ENCODE measurements around the gene NUMB. TPM values are rescaled to one million over a fixed set of nuclear protein-coding genes. Genes with fewer than 3 reads are reported as not detected.
A peak's percentile ranks its signal among the peaks of the same experiment; 100 is the strongest.
"Not testable (repeated sequence)": the region's sequence is repeated elsewhere in the genome, so short reads cannot be mapped to it uniquely, and the experiment has no call there.

The NUMB gene
- total and polyA plus RNA-seq, 2 donors (not counting 3 experiments of a cell fraction or from before 2014, with no cell fraction given) = 128 to 164 TPM

DNA sequence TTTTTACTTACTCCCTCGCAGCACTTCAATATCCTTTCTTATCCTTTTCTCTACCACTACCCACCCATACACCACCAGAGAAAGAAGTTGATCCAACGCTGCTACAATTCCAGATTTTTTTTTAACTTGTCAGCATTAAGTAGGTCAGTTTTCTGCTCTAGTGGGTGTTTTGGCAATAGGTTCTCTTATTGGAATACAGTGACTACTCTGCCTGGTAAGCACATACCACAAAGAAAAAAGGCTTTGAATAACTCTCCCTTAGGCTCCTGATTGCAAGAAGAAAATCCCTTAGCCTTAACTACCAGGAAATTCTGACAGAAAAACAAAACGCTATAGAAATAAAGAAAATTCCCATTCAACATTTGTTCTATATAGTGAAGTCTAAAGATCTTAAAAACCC is 72.0 kb downstream of the NUMB start:
- Histone ChIP-seq H3K79me2 (ENCODE audit: control insufficient read depth, insufficient read depth, low read length) (peaks cover 36% of the 10 kb centered on the region), H3K27me3 (ENCODE audit: control insufficient read depth in 2 of 2, insufficient read depth in 2 of 2, low read length in 2 of 2) (no peaks in the 10 kb centered on the region), H3K9me1 (replicated peaks; ENCODE audit: control insufficient read depth, extremely low read depth, insufficient read depth, low read length) (no peaks in the 10 kb centered on the region), H2AFZ (ENCODE audit: low read depth, low read length) (no peak overlapping the region), H3K36me3 (ENCODE audit: control insufficient read depth in 2 of 2, extremely low read depth in 1 of 2, insufficient read depth in 2 of 2, low read length in 2 of 2) (no peaks in the 10 kb centered on the region), H3K9ac (replicated peaks; ENCODE audit: extremely low read depth, insufficient read depth, low read length) (no peak overlapping the region), H3K4me1 (ENCODE audit: control insufficient read depth, extremely low read depth, insufficient read depth, low read length) (no peaks in the 10 kb centered on the region), H3K27ac (ENCODE audit: insufficient read depth, low read depth, low read length) (no peak overlapping the region), H3K4me3 (replicated peaks in 1 of 3; ENCODE audit: insufficient read depth in 1 of 3, low read depth in 1 of 3, low read length in 3 of 3) (no peak overlapping the region), H3K4me2 (ENCODE audit: insufficient read depth, low read length) (no peak overlapping the region), H4K20me1 (replicated peaks; ENCODE audit: control insufficient read depth, extremely low read depth, insufficient read depth, low read length) (no peaks in the 10 kb centered on the region), H3K9me3 (replicated peaks; ENCODE audit: control insufficient read depth, insufficient read depth, low read length) (no peaks in the 10 kb centered on the region)
- DNase-seq (ENCODE audit: low read depth, low spot score) (no peak), FAIRE-seq (no peak)
- ChIA-PET CTCF (interaction anchor here (1.3 kb wide), 1 partner anchor 68 kb away, joined by 3 read pairs; no protein-coding TSS in a partner anchor), POLR2A (interaction anchor here (0.9 kb wide), 1 partner anchor 19 kb away, joined by 4 read pairs; no protein-coding TSS in a partner anchor)
- TF ChIP-seq JUN (IDR thresholded peaks at IDR 0.05; ENCODE audit: borderline replicate concordance, insufficient read depth, insufficient read length, low read depth) (no peak), EZH2 (IDR thresholded peaks at IDR 0.05; ENCODE audit: borderline replicate concordance, low read depth, low read length, severe bottlenecking) (no peak), POLR2AphosphoS5 (IDR thresholded peaks at IDR 0.05; ENCODE audit: insufficient read depth, low read depth, low read length) (no peak), GATA2 (IDR thresholded peaks at IDR 0.05; ENCODE audit: insufficient read depth, insufficient read length, low read depth, low read length) (no peak), MYC (IDR thresholded peaks at IDR 0.05; ENCODE audit: low read depth, low read length) (no peak), POLR2A (IDR thresholded peaks at IDR 0.05; ENCODE audit: low read depth, low read length) (no peak), FOS (IDR thresholded peaks at IDR 0.05; ENCODE audit: borderline replicate concordance, insufficient read depth, low read length) (no peak)
- TF ChIP-seq, protein P1, sequence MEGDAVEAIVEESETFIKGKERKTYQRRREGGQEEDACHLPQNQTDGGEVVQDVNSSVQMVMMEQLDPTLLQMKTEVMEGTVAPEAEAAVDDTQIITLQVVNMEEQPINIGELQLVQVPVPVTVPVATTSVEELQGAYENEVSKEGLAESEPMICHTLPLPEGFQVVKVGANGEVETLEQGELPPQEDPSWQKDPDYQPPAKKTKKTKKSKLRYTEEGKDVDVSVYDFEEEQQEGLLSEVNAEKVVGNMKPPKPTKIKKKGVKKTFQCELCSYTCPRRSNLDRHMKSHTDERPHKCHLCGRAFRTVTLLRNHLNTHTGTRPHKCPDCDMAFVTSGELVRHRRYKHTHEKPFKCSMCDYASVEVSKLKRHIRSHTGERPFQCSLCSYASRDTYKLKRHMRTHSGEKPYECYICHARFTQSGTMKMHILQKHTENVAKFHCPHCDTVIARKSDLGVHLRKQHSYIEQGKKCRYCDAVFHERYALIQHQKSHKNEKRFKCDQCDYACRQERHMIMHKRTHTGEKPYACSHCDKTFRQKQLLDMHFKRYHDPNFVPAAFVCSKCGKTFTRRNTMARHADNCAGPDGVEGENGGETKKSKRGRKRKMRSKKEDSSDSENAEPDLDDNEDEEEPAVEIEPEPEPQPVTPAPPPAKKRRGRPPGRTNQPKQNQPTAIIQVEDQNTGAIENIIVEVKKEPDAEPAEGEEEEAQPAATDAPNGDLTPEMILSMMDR (IDR thresholded peaks at IDR 0.05; ENCODE audit: extremely low read depth in 1 of 2, insufficient read depth in 1 of 2, low read depth in 1 of 2, low read length in 2 of 2) = no peak
- TF ChIP-seq, protein P2, sequence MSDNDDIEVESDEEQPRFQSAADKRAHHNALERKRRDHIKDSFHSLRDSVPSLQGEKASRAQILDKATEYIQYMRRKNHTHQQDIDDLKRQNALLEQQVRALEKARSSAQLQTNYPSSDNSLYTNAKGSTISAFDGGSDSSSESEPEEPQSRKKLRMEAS (IDR thresholded peaks at IDR 0.05; ENCODE audit: insufficient read depth, insufficient read length) = no peak
- intact Hi-C loops (cut with micrococcal nuclease) (no loop called here), dilution Hi-C loops (cut with MboI; ENCODE audit: extremely low pct_ligation_motif_present, low sequenced_read_pairs) (no loop called here)
- BruUV-seq (replicated peaks) = no TSS peak

DNA sequence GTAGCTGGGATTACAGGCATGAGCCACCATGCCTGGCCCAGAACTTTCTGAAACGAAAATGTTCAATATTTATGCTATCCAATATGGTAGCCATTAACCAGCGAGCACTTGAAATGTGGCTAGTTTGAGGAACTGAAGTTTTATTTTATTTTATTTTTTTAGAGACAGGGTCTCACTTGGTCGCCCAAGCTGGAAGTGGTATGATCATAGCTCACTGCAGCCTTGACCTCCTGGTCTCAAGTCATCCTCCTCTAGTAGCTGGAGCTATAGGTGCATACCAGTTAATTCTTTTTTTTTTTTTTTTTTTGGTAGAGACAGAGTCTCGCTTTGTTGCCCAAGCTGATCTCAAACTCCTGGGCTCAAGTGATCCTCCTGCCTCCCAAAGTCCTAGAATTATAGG is 73.3 kb downstream of the NUMB start:
- H2AFZ ChIP-seq (ENCODE audit: low read depth, low read length); H3K27me3 ChIP-seq (ENCODE audit: control insufficient read depth in 2 of 2, insufficient read depth in 2 of 2, low read length in 2 of 2); H4K20me1 ChIP-seq (replicated peaks; ENCODE audit: control insufficient read depth, extremely low read depth, insufficient read depth, low read length); H3K27ac ChIP-seq (ENCODE audit: insufficient read depth, low read depth, low read length); intact Hi-C loops (cut with micrococcal nuclease); BruUV-seq (replicated peaks); H3K4me2 ChIP-seq (ENCODE audit: insufficient read depth, low read length); DNase-seq (ENCODE audit: low read depth, low spot score); H3K36me3 ChIP-seq (ENCODE audit: control insufficient read depth in 2 of 2, extremely low read depth in 1 of 2, insufficient read depth in 2 of 2, low read length in 2 of 2); dilution Hi-C loops (cut with MboI; ENCODE audit: extremely low pct_ligation_motif_present, low sequenced_read_pairs); H3K4me1 ChIP-seq (ENCODE audit: control insufficient read depth, extremely low read depth, insufficient read depth, low read length); H3K4me3 ChIP-seq (replicated peaks in 1 of 3; ENCODE audit: insufficient read depth in 1 of 3, low read depth in 1 of 3, low read length in 3 of 3); H3K9me3 ChIP-seq (replicated peaks; ENCODE audit: control insufficient read depth, insufficient read depth, low read length); H3K9me1 ChIP-seq (replicated peaks; ENCODE audit: control insufficient read depth, extremely low read depth, insufficient read depth, low read length); H3K9ac ChIP-seq (replicated peaks; ENCODE audit: extremely low read depth, insufficient read depth, low read length): not testable (repeated sequence)
- ChIA-PET POLR2A (interaction anchor here (0.6 kb wide), 1 partner anchor 90 kb away, joined by 4 read pairs; no protein-coding TSS in a partner anchor), CTCF (interaction anchor here (0.7 to 1.3 kb wide), 3 partner anchors 52 to 83 kb away, joined by 3 read pairs; no protein-coding TSS in a partner anchor)
- FAIRE-seq = peak; percentile 31
- H3K79me2 ChIP-seq (ENCODE audit: control insufficient read depth, insufficient read depth, low read length) = peaks cover 39% of the 10 kb centered on the region

Measured in endothelial cell of umbilical vein (primary cell).